ENCODE data around the gene BLACAT1.

GRCh38 chr1:205504311-205505075 lies 48.6 kb upstream of the BLACAT1 start, which contains the start of gene CDK18:
- no peak for TF ChIP-seq CTCF (IDR thresholded peaks at IDR 0.05)
- TF ChIP-seq POLR2A (IDR thresholded peaks at IDR 0.05): peak in 1 of 4 donors; percentile 30
